Bronchial epithelial cell (primary cell): ENCODE results near the gene GALNT6. TPM values are rescaled to one million over a fixed set of nuclear protein-coding genes. Genes with fewer than 3 reads are reported as not detected.

Experiments
- DNase-seq: peaks from one replicate; pipeline ENCODE4 v3.0.0-alpha.2; 2010; ENCODE audit warnings: low read depth
- FAIRE-seq: peaks from 2 replicates; lab custom pipeline; 2011; peaks lifted over from hg19 to GRCh38; lab: Jason Lieb, UNC
- H3K27me3 ChIP-seq: 2 replicates; pipeline ENCODE4 v1.5.1; 2011; ENCODE audit warnings: low read length; ENCODE audit not compliant: control insufficient read depth, insufficient read depth
- H3K36me3 ChIP-seq: 2 replicates; pipeline ENCODE4 v1.5.1; 2011; ENCODE audit warnings: low read length; ENCODE audit not compliant: control insufficient read depth, insufficient read depth
- H3K4me3 ChIP-seq: 2 replicates; pipeline ENCODE4 v1.5.1; 2011; ENCODE audit warnings: mild to moderate bottlenecking, low read depth, low read length, control low read depth
- CTCF ChIP-seq: IDR thresholded peaks from 2 replicates; pipeline ENCODE4 v1.5.1; 2011; ENCODE audit warnings: mild to moderate bottlenecking, moderate library complexity, low read length, control low read depth, inconsistent platforms; ENCODE audit not compliant: insufficient read depth, severe bottlenecking
- total RNA-seq: library from RNA; depleted of rRNA; stranded (reverse); fragments of >200 nt; gene quantifications from 2 replicates; pipeline ENCODE4 v1.2.1, GENCODE V29; 2014

The GALNT6 gene
- total RNA-seq, 1 donor from 2014 or later, result 14.0 TPM

DNA sequence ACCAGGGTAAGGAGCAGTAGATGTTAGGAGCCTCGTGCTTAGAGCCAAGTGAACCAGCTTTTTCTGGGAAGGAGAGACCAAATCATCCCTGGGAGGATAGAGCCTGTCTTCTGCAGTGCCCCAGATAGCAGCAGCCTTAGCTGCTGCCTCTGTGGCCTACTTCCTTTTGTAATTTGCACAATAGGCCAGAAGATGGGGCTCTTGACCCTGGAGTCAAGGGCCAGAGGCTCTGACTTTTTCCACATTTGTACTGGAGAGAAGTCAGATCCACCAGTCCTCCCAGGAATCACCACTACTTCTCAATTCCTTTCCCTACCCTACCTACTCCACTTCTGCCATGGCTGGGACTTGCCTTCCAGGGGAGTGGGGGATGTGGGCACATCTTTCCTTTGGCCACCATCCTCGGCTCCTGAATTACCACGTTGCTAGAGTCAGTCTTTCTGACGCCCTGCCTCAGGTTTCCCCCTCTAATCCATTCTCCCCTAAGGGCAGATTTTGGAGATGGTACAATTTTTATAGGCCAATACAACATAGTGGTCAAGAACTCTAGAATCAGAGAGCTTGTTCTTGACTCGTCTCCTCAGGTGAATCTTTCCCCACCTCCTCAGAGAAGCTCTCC lies 30.2 kb upstream of the GALNT6 start:
- peak; percentile 60 for FAIRE-seq
- Histone ChIP-seq H3K27me3 (peaks cover 4% of the 10 kb centered on the region), H3K4me3 (no peak overlapping the region), H3K36me3 (no peaks in the 10 kb centered on the region)
- peak; percentile 79 for TF ChIP-seq CTCF
- DNase-seq, result peak; percentile 49

DNA sequence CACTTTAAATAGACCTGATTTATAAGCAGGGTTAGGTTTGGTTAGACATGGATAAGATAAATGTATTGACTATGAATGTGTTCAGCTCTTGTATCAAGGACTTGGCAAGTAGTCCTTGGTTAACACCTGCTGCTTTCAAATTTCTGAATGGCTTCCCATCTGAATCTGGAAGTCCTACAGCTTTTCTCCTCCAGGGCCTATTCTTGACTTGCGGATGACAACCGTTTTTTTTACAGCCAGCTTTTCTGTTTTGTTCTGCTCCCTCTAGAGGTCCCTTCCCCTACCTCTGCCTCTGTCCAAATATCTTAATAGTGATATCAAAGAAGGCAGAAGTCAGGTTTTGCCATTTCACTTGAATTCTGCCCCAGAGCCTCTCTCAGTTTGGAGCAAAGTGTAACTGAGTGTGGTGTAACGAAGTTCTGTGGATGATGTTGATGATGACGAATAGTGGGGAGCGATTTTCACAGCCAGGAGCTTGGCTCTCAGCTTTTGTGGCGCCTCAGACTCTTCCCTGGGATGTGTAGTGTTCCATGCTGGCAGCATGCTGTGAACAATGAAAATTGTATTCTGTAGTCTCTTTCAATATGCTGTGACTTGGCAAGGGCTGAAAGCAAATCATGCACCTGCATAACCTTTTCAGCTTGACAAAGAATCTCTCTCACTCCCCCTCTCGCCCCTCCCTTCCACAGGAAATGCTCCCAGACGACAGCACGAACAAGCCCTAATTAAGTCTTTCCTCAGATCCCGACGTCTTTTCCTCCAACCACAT lies 28.4 kb upstream of the GALNT6 start:
- peak; percentile 10 for DNase-seq
- no peak for FAIRE-seq
- no peaks in the 10 kb centered on the region for H3K27me3 ChIP-seq
- no peak for TF ChIP-seq CTCF
- H3K36me3 ChIP-seq, result no peaks in the 10 kb centered on the region
- H3K4me3 ChIP-seq, result no peak overlapping the region

- TF ChIP-seq CTCF, result no peak
Observed at GRCh38 chr12:51417826-51418225, 26.6 kb upstream of the GALNT6 start.

DNA sequence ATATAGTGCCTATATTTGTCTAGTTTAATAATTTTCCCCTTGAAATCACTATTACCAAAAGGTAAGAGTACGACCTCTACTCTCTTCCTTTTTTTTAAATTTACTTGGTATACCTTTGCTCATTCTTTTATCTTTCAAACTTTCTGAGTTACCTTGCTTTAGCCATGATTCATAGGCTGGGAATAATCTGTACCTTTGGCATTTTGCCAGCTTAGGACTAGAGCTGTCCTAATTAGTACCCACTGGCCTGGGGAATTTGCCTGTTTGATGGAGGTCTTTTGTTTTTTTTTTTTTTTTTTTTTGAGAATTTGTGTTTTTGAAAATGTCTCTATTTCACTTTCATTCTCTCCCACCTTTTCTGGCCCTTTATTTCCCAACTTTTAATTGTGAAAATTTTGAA lies 24.7 kb upstream of the GALNT6 start:
- Histone ChIP-seq H3K36me3 (no peaks in the 10 kb centered on the region), H3K27me3 (no peaks in the 10 kb centered on the region), H3K4me3 (no peak overlapping the region)
- FAIRE-seq (no peak), DNase-seq (peak; percentile 71)
- no peak for TF ChIP-seq CTCF

More at GRCh38 chr12:51417826-51418225, 26.6 kb upstream of the GALNT6 start:
- H3K36me3 ChIP-seq, result no peaks in the 10 kb centered on the region
- DNase-seq (no peak), FAIRE-seq (no peak)
- no peaks in the 10 kb centered on the region for H3K27me3 ChIP-seq
- H3K4me3 ChIP-seq, result no peak overlapping the region

DNA sequence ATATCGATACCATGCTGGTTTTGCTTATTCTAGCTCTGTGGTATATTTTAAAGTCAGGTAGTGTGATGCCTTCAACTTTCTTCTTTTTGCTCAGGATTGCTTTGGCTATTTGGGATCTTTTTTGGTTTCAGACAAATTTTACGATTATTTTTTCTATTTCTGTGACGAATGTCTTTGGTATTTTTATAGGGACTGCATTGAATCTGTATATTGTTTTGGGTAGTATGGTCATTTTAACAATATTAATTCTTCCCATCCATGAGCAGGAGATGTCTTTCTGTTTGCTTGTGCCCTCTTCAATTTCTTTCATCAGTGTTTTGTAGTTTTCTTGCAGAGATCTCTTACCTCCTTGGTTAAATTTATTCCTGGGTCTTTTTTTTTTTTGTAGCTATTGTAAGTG lies 22.6 kb upstream of the GALNT6 start:
- no peak for TF ChIP-seq CTCF
- no peak for FAIRE-seq

DNA sequence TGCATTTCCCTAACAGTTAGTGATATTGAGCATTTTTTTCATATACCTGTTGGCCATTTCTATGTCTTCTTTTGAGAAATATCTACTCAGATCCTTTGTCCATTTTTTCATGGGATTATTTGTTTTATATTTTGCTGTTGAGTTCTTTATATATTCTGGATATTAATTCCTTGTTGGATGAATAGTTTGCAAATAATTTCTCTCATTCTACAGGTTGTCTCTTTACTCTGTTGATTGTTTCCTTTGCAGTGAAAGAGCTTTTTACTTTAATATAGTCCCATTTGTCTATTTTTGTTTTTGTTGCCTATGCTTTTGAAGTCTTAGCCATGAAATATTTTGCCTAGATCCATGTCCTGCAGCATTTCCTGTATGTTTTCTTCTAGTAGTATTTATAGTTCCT lies 21.9 kb upstream of the GALNT6 start:
- FAIRE-seq (no peak), DNase-seq (no peak)
- no peak overlapping the region for H3K4me3 ChIP-seq
- no peaks in the 10 kb centered on the region for H3K36me3 ChIP-seq
- no peaks in the 10 kb centered on the region for H3K27me3 ChIP-seq
- no peak for TF ChIP-seq CTCF

More for the DNA sequence above, 22.6 kb upstream of the GALNT6 start:
- no peaks in the 10 kb centered on the region for H3K36me3 ChIP-seq
- DNase-seq, result no peak
- no peaks in the 10 kb centered on the region for H3K27me3 ChIP-seq
- H3K4me3 ChIP-seq, result no peak overlapping the region
